NCI-H2171 treated with DMSO at 0.1 percent for 48 hours (cell line): ENCODE results near the gene AP1M1.
A peak's percentile ranks its signal among the peaks of the same experiment; 100 is the strongest.

Experiments used
- DNase-seq: peaks from one replicate; lab custom pipeline; 2025; lab: John Stamatoyannopoulos, UW

The AP1M1 gene

GRCh38 chr19:16207490-16208025, 9.8 kb downstream of the AP1M1 start:
- DNase-seq, result no peak

GRCh38 chr19:16208064-16208759, 10.5 kb downstream of the AP1M1 start:
- DNase-seq, result no peak

- DNase-seq, result no peak
These were observed 11.3 kb downstream of the AP1M1 start for GRCh38 chr19:16208847-16209665.

- DNase-seq, result no peak
These were observed 12.5 kb downstream of the AP1M1 start for GRCh38 chr19:16210168-16210567.

GRCh38 chr19:16213076-16213475, 15.4 kb downstream of the AP1M1 start:
- no peak for DNase-seq

GRCh38 chr19:16216744-16217670, 19.3 kb downstream of the AP1M1 start:
- peak; percentile 93 for DNase-seq

GRCh38 chr19:16217716-16218451, 20.2 kb downstream of the AP1M1 start:
- DNase-seq, result no peak

- no peak for DNase-seq
These were observed 21.1 kb downstream of the AP1M1 start for GRCh38 chr19:16218851-16219250.

GRCh38 chr19:16222806-16223205, 25.1 kb downstream of the AP1M1 start:
- no peak for DNase-seq

GRCh38 chr19:16223746-16224145, 26.0 kb downstream of the AP1M1 start:
- no peak for DNase-seq

GRCh38 chr19:16224293-16225045, 26.8 kb downstream of the AP1M1 start:
- no peak for DNase-seq

- DNase-seq, result no peak
These were observed 27.8 kb downstream of the AP1M1 start for GRCh38 chr19:16225279-16226183.

- no peak for DNase-seq
These were observed 28.5 kb downstream of the AP1M1 start for GRCh38 chr19:16226184-16226591.

- no peak for DNase-seq
These were observed 29.4 kb downstream of the AP1M1 start for GRCh38 chr19:16226878-16227836.

GRCh38 chr19:16227837-16228636, 30.3 kb downstream of the AP1M1 start:
- DNase-seq, result no peak

GRCh38 chr19:16228637-16229321, 31.1 kb downstream of the AP1M1 start:
- no peak for DNase-seq

- no peak for DNase-seq
These were observed 31.6 kb downstream of the AP1M1 start for GRCh38 chr19:16229322-16229641.
